Measurements from ENCODE around the gene OTOA. TPM values are rescaled to one million over a fixed set of nuclear protein-coding genes. Genes with fewer than 3 reads are reported as not detected.
"Not testable (repeated sequence)": the region's sequence is repeated elsewhere in the genome, so short reads cannot be mapped to it uniquely, and the experiment has no call there.

The OTOA gene
- total RNA-seq, 1 donor from 2014 or later: not detected

- DNase-seq (ENCODE audit: low spot score); H3K4me1 Mint-ChIP-seq (ENCODE audit: low read depth); H3K27ac Mint-ChIP-seq; H3K27me3 Mint-ChIP-seq (ENCODE audit: insufficient read depth); H3K4me3 Mint-ChIP-seq; H3K9me3 Mint-ChIP-seq; intact Hi-C loops (cut with micrococcal nuclease); H3K36me3 Mint-ChIP-seq (ENCODE audit: low read depth): not testable (repeated sequence)
Observed at GRCh38 chr16:21772547-21773206, 108.9 kb downstream of the OTOA start.

DNA sequence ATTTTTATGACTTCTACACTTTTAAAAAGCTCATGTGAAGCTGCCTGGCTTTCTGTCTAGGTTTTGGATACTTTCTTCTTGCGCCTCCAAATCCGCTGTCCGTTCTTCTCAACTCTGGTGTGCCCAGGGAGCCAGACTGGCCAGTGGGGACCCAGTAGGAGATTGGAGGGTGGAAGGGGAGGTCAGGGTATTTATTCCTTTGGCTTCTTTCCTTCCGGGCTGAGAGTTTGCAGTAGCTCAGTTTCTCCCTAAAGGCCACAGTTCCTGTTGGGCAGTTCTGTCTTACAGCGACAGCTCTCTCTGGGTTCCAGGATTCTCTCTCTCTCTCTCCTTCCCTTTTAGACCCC lies 109.4 kb downstream of the OTOA start:
- H3K4me1 Mint-ChIP-seq (ENCODE audit: low read depth); H3K4me3 Mint-ChIP-seq; H3K27me3 Mint-ChIP-seq (ENCODE audit: insufficient read depth); H3K27ac Mint-ChIP-seq; H3K9me3 Mint-ChIP-seq; DNase-seq (ENCODE audit: low spot score); intact Hi-C loops (cut with micrococcal nuclease); H3K36me3 Mint-ChIP-seq (ENCODE audit: low read depth): not testable (repeated sequence)

DNA sequence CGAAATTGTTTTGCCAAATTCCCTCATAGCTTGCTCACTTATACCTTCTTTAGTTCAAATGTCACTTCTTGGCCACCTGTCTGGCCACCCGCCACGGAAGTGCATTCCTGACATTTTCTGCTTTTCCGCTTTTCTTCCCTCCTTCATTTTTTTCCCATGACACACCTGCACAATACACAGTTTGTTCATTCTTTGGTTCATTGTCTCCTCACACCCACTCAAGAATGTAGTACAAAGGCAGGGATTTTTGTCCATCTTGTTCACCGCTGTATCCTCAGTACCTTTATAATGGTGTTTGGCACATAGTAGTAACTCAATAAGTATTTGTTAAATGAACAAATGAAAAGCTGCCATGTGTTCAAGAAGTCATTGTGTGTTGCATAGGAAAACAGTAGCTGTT lies 116.8 kb downstream of the OTOA start:
- H3K36me3 Mint-ChIP-seq (ENCODE audit: low read depth); H3K27ac Mint-ChIP-seq; H3K4me3 Mint-ChIP-seq; H3K27me3 Mint-ChIP-seq (ENCODE audit: insufficient read depth); H3K9me3 Mint-ChIP-seq; DNase-seq (ENCODE audit: low spot score); H3K4me1 Mint-ChIP-seq (ENCODE audit: low read depth); intact Hi-C loops (cut with micrococcal nuclease): not testable (repeated sequence)

- not testable (repeated sequence) for H3K27ac Mint-ChIP-seq
Observed at GRCh38 chr16:21790506-21790905, 126.7 kb downstream of the OTOA start.

DNA sequence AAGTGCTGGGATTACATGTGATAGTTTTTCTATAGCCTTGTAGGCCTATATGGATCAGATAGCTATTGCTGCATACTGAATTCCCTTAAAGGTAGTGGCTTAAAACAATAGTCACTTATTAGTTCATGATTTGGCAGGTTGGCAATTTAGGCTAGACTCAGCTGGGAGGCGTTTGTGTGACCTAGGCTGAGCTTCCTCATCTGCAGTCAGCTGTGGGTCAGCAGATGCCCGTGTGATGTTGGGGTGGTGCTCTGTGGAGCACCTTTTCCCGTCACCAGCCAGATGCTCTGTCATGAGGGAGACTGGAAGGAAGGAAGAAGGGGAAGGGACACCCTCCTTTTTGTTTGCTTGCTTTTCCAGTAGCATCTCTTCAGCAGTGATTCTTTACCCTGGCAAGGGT lies 129.5 kb downstream of the OTOA start:
- not testable (repeated sequence) for H3K36me3 Mint-ChIP-seq (ENCODE audit: low read depth)

More at GRCh38 chr16:21790506-21790905, 126.7 kb downstream of the OTOA start:
- H3K27me3 Mint-ChIP-seq (ENCODE audit: insufficient read depth); intact Hi-C loops (cut with micrococcal nuclease); H3K9me3 Mint-ChIP-seq; H3K36me3 Mint-ChIP-seq (ENCODE audit: low read depth); H3K4me1 Mint-ChIP-seq (ENCODE audit: low read depth); H3K4me3 Mint-ChIP-seq; DNase-seq (ENCODE audit: low spot score): not testable (repeated sequence)

GRCh38 chr16:21798601-21799000 lies 134.8 kb downstream of the OTOA start:
- DNase-seq (ENCODE audit: low spot score); H3K4me3 Mint-ChIP-seq; H3K27me3 Mint-ChIP-seq (ENCODE audit: insufficient read depth); intact Hi-C loops (cut with micrococcal nuclease); H3K36me3 Mint-ChIP-seq (ENCODE audit: low read depth); H3K4me1 Mint-ChIP-seq (ENCODE audit: low read depth); H3K9me3 Mint-ChIP-seq; H3K27ac Mint-ChIP-seq: not testable (repeated sequence)

More for the DNA sequence above, 129.5 kb downstream of the OTOA start:
- intact Hi-C loops (cut with micrococcal nuclease); H3K27ac Mint-ChIP-seq; DNase-seq (ENCODE audit: low spot score); H3K9me3 Mint-ChIP-seq; H3K4me1 Mint-ChIP-seq (ENCODE audit: low read depth); H3K4me3 Mint-ChIP-seq; H3K27me3 Mint-ChIP-seq (ENCODE audit: insufficient read depth): not testable (repeated sequence)

- intact Hi-C loops (cut with micrococcal nuclease); H3K27ac Mint-ChIP-seq; H3K9me3 Mint-ChIP-seq; H3K4me3 Mint-ChIP-seq; H3K27me3 Mint-ChIP-seq (ENCODE audit: insufficient read depth); DNase-seq (ENCODE audit: low spot score); H3K4me1 Mint-ChIP-seq (ENCODE audit: low read depth); H3K36me3 Mint-ChIP-seq (ENCODE audit: low read depth): not testable (repeated sequence)
Observed at GRCh38 chr16:21801538-21802374, 138.0 kb downstream of the OTOA start.

DNA sequence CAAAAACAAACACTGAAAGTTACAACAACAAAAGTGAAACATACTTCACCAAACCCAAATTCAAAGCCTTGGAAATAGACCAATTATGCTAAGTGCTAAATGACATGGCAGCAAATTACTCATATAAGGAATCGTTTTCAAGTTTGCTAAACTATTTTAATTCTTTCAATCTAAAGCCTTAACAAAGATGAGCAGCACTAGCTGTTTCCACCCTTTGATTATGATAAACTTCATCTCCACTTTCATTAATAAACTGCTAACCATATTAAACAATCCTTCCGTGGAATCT lies 138.6 kb downstream of the OTOA start:
- H3K27ac Mint-ChIP-seq; H3K27me3 Mint-ChIP-seq (ENCODE audit: insufficient read depth); DNase-seq (ENCODE audit: low spot score); H3K36me3 Mint-ChIP-seq (ENCODE audit: low read depth); intact Hi-C loops (cut with micrococcal nuclease); H3K9me3 Mint-ChIP-seq; H3K4me1 Mint-ChIP-seq (ENCODE audit: low read depth); H3K4me3 Mint-ChIP-seq: not testable (repeated sequence)

Other genes starting within 250 kb of the OTOA start
- gene METTL9, start 64.4 kb upstream of the OTOA start, total RNA-seq: 58.8 and 64.9 TPM in 2 replicates
- not detected in 2 replicates for gene IGSF6, start 11.4 kb upstream of the OTOA start, total RNA-seq
- 247 and 248 TPM in 2 replicates for gene NPIPB4, start 193.8 kb downstream of the OTOA start, total RNA-seq

All from activated T-helper 1 cell treated with anti-CD3 and anti-CD28 coated beads, Interleukin-12 subunit alpha, Interleukin-12 subunit beta, Interleukin-2, Interleukin-4 antibody, amounts not matched to agents 30 ng/mL and 10 ng/mL and 1 ng/mL, durations not matched to agents 14 hours and 24 hours and 36 hours (primary cell).